Measurements from ENCODE around the gene WDPCP.

Gene WDPCP

DNA sequence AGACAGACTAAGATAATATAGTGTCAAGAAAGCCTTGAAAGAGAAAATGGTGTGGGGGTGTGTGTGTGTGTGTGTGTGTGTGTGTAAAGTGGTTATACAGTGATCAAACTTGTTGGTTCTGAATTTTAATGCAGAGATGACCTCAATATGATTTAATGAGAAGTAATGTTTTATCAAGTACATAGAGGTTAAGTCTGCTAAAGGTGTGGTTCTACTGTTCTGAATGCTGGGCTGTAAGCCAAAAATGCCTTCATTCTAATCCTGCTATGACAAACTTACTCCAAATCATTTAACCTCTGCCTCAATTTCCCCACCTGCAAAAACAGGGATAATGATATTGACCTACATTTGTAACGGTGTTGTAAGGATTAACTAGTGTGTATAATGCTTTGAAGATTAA, 87.9 kb downstream of the WDPCP start:
- ATAC-seq = no peak
- TF ChIP-seq, protein P1, sequence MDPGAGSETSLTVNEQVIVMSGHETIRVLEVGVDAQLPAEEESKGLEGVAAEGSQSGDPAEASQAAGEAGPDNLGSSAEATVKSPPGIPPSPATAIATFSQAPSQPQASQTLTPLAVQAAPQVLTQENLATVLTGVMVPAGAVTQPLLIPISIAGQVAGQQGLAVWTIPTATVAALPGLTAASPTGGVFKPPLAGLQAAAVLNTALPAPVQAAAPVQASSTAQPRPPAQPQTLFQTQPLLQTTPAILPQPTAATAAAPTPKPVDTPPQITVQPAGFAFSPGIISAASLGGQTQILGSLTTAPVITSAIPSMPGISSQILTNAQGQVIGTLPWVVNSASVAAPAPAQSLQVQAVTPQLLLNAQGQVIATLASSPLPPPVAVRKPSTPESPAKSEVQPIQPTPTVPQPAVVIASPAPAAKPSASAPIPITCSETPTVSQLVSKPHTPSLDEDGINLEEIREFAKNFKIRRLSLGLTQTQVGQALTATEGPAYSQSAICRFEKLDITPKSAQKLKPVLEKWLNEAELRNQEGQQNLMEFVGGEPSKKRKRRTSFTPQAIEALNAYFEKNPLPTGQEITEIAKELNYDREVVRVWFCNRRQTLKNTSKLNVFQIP (CRISPR knock-in tag; IDR thresholded peaks at IDR 0.05; ENCODE audit: borderline replicate concordance, low read depth) = no peak
- TF ChIP-seq, protein P2, sequence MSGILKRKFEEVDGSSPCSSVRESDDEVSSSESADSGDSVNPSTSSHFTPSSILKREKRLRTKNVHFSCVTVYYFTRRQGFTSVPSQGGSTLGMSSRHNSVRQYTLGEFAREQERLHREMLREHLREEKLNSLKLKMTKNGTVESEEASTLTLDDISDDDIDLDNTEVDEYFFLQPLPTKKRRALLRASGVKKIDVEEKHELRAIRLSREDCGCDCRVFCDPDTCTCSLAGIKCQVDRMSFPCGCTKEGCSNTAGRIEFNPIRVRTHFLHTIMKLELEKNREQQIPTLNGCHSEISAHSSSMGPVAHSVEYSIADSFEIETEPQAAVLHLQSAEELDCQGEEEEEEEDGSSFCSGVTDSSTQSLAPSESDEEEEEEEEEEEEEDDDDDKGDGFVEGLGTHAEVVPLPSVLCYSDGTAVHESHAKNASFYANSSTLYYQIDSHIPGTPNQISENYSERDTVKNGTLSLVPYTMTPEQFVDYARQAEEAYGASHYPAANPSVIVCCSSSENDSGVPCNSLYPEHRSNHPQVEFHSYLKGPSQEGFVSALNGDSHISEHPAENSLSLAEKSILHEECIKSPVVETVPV (CRISPR knock-in tag; IDR thresholded peaks at IDR 0.05) = no peak
- TF ChIP-seq ZNF565 (CRISPR knock-in tag; conservative IDR thresholded peaks at IDR 0.05; ENCODE audit: low read depth) (no peak), CSDC2 (CRISPR knock-in tag; IDR thresholded peaks at IDR 0.05) (no peak), PPARA (CRISPR knock-in tag; IDR thresholded peaks at IDR 0.05; ENCODE audit: borderline replicate concordance) (no peak), ZFP3 (CRISPR knock-in tag; IDR thresholded peaks at IDR 0.05) (no peak), RARB (CRISPR knock-in tag; IDR thresholded peaks at IDR 0.05) (no peak), TOX (CRISPR knock-in tag; IDR thresholded peaks at IDR 0.05; ENCODE audit: borderline replicate concordance) (no peak), ZFP30 (CRISPR knock-in tag; IDR thresholded peaks at IDR 0.05) (no peak)
- TF ChIP-seq, protein P3, sequence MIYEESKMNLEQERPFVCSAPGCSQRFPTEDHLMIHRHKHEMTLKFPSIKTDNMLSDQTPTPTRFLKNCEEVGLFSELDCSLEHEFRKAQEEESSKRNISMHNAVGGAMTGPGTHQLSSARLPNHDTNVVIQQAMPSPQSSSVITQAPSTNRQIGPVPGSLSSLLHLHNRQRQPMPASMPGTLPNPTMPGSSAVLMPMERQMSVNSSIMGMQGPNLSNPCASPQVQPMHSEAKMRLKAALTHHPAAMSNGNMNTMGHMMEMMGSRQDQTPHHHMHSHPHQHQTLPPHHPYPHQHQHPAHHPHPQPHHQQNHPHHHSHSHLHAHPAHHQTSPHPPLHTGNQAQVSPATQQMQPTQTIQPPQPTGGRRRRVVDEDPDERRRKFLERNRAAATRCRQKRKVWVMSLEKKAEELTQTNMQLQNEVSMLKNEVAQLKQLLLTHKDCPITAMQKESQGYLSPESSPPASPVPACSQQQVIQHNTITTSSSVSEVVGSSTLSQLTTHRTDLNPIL (CRISPR knock-in tag; IDR thresholded peaks at IDR 0.05; ENCODE audit: low read depth) = no peak

DNA sequence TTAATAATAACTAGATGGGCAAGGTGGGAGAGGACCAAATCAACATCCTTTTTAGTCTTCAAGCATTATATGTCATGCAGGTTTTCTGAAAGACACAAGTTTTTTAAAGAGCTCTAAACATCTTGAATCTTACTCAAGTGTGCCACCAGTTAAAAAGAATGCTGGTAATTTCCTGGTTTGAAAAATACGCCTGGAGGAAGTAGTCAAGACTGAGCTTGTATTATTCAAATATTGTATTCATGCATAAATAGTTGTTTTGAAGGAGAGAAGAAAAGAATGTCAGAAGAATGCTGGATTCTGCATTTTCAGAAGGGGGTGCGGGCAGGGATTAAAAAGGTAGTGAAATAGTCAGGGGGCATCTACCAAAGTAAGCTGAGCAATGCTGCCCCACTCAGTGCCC, 90.7 kb downstream of the WDPCP start:
- ATAC-seq = no peak
- TF ChIP-seq, protein P1 (CRISPR knock-in tag; IDR thresholded peaks at IDR 0.05; ENCODE audit: borderline replicate concordance, low read depth) = no peak
- TF ChIP-seq ZC3H10 (CRISPR knock-in tag; IDR thresholded peaks at IDR 0.05) (no peak), PPARA (CRISPR knock-in tag; IDR thresholded peaks at IDR 0.05; ENCODE audit: borderline replicate concordance) (no peak), ZNF8 (CRISPR knock-in tag; IDR thresholded peaks at IDR 0.05) (no peak), OSR1 (CRISPR knock-in tag; IDR thresholded peaks at IDR 0.05) (no peak)
- TF ChIP-seq, protein P4, sequence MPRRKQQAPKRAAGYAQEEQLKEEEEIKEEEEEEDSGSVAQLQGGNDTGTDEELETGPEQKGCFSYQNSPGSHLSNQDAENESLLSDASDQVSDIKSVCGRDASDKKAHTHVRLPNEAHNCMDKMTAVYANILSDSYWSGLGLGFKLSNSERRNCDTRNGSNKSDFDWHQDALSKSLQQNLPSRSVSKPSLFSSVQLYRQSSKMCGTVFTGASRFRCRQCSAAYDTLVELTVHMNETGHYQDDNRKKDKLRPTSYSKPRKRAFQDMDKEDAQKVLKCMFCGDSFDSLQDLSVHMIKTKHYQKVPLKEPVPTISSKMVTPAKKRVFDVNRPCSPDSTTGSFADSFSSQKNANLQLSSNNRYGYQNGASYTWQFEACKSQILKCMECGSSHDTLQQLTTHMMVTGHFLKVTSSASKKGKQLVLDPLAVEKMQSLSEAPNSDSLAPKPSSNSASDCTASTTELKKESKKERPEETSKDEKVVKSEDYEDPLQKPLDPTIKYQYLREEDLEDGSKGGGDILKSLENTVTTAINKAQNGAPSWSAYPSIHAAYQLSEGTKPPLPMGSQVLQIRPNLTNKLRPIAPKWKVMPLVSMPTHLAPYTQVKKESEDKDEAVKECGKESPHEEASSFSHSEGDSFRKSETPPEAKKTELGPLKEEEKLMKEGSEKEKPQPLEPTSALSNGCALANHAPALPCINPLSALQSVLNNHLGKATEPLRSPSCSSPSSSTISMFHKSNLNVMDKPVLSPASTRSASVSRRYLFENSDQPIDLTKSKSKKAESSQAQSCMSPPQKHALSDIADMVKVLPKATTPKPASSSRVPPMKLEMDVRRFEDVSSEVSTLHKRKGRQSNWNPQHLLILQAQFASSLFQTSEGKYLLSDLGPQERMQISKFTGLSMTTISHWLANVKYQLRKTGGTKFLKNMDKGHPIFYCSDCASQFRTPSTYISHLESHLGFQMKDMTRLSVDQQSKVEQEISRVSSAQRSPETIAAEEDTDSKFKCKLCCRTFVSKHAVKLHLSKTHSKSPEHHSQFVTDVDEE (CRISPR knock-in tag; IDR thresholded peaks at IDR 0.05) = no peak

DNA sequence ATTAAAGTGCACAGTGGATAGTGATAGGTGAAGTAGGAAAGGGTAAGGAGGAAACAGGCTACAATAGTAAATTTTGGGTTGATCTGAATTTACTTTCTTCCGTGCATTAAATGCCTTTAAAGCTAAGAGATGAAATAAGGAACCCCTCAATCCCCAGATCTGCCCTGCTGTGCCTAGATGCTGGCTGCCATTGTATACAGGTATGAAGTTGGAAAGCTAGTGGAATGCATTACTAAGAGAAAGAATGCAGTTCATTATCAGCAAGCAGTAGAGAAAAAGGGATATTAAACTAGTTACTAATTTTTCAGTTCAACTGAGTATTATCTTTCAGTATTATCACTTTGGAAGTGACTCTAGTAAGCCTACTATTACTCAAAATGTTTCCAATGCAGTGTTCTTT, 93.3 kb downstream of the WDPCP start:
- no peak for ATAC-seq
- TF ChIP-seq PPARA (CRISPR knock-in tag; IDR thresholded peaks at IDR 0.05; ENCODE audit: borderline replicate concordance) = no peak
- no peak for TF ChIP-seq ISL1 (CRISPR knock-in tag; IDR thresholded peaks at IDR 0.05)
- TF ChIP-seq, protein P1 (CRISPR knock-in tag; IDR thresholded peaks at IDR 0.05; ENCODE audit: borderline replicate concordance, low read depth) = no peak
- no peak for TF ChIP-seq TOX (CRISPR knock-in tag; IDR thresholded peaks at IDR 0.05; ENCODE audit: borderline replicate concordance)
- no peak for TF ChIP-seq ARNTL (CRISPR knock-in tag; IDR thresholded peaks at IDR 0.05; ENCODE audit: borderline replicate concordance, low read depth)

DNA sequence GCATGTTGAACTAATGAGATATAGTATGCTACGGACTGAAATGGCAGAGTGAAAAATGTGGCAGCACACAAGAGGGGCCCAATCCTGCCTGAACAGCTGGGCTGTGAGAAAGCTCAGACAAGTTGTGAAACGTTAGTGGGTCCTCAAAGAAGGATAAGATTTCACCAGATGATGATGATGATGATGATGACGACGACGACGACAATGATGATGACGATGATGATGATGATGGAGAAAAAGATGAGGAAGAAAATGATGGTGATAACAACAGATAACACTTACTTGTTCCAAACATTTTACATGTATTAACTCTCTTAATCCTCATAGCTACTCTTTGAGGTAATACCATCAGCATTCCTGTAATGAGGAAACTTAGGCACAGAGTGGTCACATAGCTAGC, 94.2 kb downstream of the WDPCP start:
- no peak for ATAC-seq
- TF ChIP-seq PPARA (CRISPR knock-in tag; IDR thresholded peaks at IDR 0.05; ENCODE audit: borderline replicate concordance) (no peak), ZFP30 (CRISPR knock-in tag; IDR thresholded peaks at IDR 0.05) (no peak), ARNTL (CRISPR knock-in tag; IDR thresholded peaks at IDR 0.05; ENCODE audit: borderline replicate concordance, low read depth) (no peak), CSDC2 (CRISPR knock-in tag; IDR thresholded peaks at IDR 0.05) (no peak), ZFP3 (CRISPR knock-in tag; IDR thresholded peaks at IDR 0.05) (no peak), ZC3H10 (CRISPR knock-in tag; IDR thresholded peaks at IDR 0.05) (no peak), ZNF8 (CRISPR knock-in tag; IDR thresholded peaks at IDR 0.05) (no peak), BACH2 (CRISPR knock-in tag; IDR thresholded peaks at IDR 0.05; ENCODE audit: borderline replicate concordance) (no peak), ISL1 (CRISPR knock-in tag; IDR thresholded peaks at IDR 0.05) (no peak), TCF4 (CRISPR knock-in tag; IDR thresholded peaks at IDR 0.05; ENCODE audit: borderline replicate concordance) (no peak), OSR1 (CRISPR knock-in tag; IDR thresholded peaks at IDR 0.05) (no peak), TOX (CRISPR knock-in tag; IDR thresholded peaks at IDR 0.05; ENCODE audit: borderline replicate concordance) (no peak), PATZ1 (CRISPR knock-in tag; IDR thresholded peaks at IDR 0.05; ENCODE audit: borderline replicate concordance) (no peak), GLIS3 (CRISPR knock-in tag; IDR thresholded peaks at IDR 0.05) (no peak)
- TF ChIP-seq, protein P2 (CRISPR knock-in tag; IDR thresholded peaks at IDR 0.05) = no peak
